Endothelial cell of umbilical vein (primary cell): ENCODE data around the gene NR2F2.

ENCODE experiments used
- CTCF ChIP-seq, 2 donors: IDR thresholded peaks; 1 replicate in 1 of 2; 2 replicates in 1 of 2; pipeline ENCODE4 v1.5.1; 2011; ENCODE audit warnings: low read length in 2 of 2, mild to moderate bottlenecking in 2 of 2, moderate library complexity in 2 of 2, control low read depth in 1 of 2, inconsistent platforms in 1 of 2, low read depth in 1 of 2; ENCODE audit not compliant: insufficient read depth in 1 of 2; ENCODE audit errors: extremely low read depth in 1 of 2
- EZH2 ChIP-seq: IDR thresholded peaks from 2 replicates; pipeline ENCODE4 v1.6.1; 2012; ENCODE audit warnings: borderline replicate concordance, low read depth, mild to moderate bottlenecking, moderate library complexity, low read length, inconsistent platforms; ENCODE audit not compliant: severe bottlenecking
- JUN ChIP-seq: IDR thresholded peaks from 2 replicates; pipeline ENCODE4 v1.6.1; 2011; ENCODE audit warnings: borderline replicate concordance, low read depth; ENCODE audit not compliant: insufficient read length, insufficient read depth
- MYC ChIP-seq: IDR thresholded peaks from one replicate; pipeline ENCODE4 v1.6.1; 2011; ENCODE audit warnings: mild to moderate bottlenecking, low read depth, low read length
- POLR2A ChIP-seq: IDR thresholded peaks from 2 replicates; pipeline ENCODE4 v1.6.1; 2012; ENCODE audit warnings: low read depth, mild to moderate bottlenecking, control low read depth, low read length
- POLR2AphosphoS5 ChIP-seq: IDR thresholded peaks from 2 replicates; pipeline ENCODE4 v1.6.1; 2012; ENCODE audit warnings: low read depth, mild to moderate bottlenecking, control low read depth, low read length, moderate library complexity; ENCODE audit not compliant: insufficient read depth

DNA sequence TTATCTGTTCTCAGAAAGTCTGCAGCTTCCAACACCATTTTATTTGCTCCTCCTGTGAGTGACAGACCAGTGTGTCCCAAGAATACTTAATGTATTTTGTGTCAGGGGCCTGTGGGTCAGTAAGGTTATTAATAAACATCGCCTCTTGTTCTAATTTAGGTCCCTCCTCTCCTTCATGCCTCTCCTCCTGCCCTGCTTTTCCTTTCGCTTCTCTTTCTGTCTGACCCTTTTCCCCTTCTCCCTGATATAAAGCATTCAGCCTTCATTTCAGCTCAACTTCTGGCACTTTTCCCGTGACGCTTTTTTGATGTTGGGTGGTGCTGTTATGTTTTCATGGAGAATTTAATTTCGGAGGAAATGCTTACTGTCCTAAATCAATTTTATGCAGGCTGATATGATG is 29.7 kb upstream of the NR2F2 start:
- no peak for TF ChIP-seq CTCF (IDR thresholded peaks at IDR 0.05; ENCODE audit: extremely low read depth in 1 of 2, insufficient read depth in 1 of 2, low read depth in 1 of 2, low read length in 2 of 2)
- TF ChIP-seq JUN = no peak
- TF ChIP-seq EZH2 = no peak
- TF ChIP-seq POLR2A = no peak
- TF ChIP-seq MYC = no peak
- no peak for TF ChIP-seq POLR2AphosphoS5
